ENCODE measurements around the gene C16orf95.

C16orf95 gene

GRCh38 chr16:87305505-87306391 is 11.4 kb downstream of the C16orf95 start:
- Histone ChIP-seq H3K27me3 (ENCODE audit: control insufficient read depth, insufficient read depth, low read length) (no peaks in the 10 kb centered on the region), H3K27ac (ENCODE audit: low read length) (no peak overlapping the region), H3K36me3 (ENCODE audit: control insufficient read depth, insufficient read depth, low read length) (no peaks in the 10 kb centered on the region), H3K9me3 (ENCODE audit: control insufficient read depth, insufficient read depth, low read length) (no peaks in the 10 kb centered on the region), H3K4me3 (ENCODE audit: low read length) (no peak overlapping the region), H3K4me1 (ENCODE audit: control insufficient read depth, insufficient read depth, low read length) (0 out of 2 replicates have a peak, but pooled peaks cover 1% of the 10 kb centered on the region)
- no CpG with 5 or more reads among the region's 30 CpGs for WGBS (ENCODE audit: insufficient coverage, insufficient read length)
- no peak for DNase-seq (ENCODE audit: low read depth, low spot score)

DNA sequence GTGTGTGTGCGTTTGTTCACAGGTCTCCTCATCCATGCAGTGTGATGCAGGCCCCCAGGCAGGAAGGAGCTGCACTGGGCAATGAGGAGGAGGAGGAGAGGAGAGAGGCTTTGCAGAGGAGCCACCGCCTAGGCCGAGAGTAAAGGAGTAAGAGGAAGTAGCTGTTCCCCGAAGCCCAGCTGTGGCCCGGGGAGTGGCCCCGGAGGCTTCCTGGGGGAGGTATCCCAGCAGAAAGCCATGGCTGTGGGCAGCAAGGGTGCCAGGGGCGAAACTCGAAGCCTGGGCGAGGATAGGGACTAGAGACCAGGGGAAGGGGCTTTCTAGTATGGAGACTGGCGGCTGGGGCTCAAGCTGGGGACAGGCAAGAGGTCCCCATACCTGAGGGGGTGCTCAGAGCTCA is 12.2 kb downstream of the C16orf95 start:
- H3K9me3 ChIP-seq (ENCODE audit: control insufficient read depth, insufficient read depth, low read length), result no peaks in the 10 kb centered on the region
- 0 out of 2 replicates have a peak, but pooled peaks cover 1% of the 10 kb centered on the region for H3K4me1 ChIP-seq (ENCODE audit: control insufficient read depth, insufficient read depth, low read length)
- H3K27ac ChIP-seq (ENCODE audit: low read length), result no peak overlapping the region
- no peaks in the 10 kb centered on the region for H3K36me3 ChIP-seq (ENCODE audit: control insufficient read depth, insufficient read depth, low read length)
- no peak for DNase-seq (ENCODE audit: low read depth, low spot score)
- H3K4me3 ChIP-seq (ENCODE audit: low read length), result no peak overlapping the region
- no peaks in the 10 kb centered on the region for H3K27me3 ChIP-seq (ENCODE audit: control insufficient read depth, insufficient read depth, low read length)
- WGBS (ENCODE audit: insufficient coverage, insufficient read length), result no CpG with 5 or more reads among the region's 10 CpGs

DNA sequence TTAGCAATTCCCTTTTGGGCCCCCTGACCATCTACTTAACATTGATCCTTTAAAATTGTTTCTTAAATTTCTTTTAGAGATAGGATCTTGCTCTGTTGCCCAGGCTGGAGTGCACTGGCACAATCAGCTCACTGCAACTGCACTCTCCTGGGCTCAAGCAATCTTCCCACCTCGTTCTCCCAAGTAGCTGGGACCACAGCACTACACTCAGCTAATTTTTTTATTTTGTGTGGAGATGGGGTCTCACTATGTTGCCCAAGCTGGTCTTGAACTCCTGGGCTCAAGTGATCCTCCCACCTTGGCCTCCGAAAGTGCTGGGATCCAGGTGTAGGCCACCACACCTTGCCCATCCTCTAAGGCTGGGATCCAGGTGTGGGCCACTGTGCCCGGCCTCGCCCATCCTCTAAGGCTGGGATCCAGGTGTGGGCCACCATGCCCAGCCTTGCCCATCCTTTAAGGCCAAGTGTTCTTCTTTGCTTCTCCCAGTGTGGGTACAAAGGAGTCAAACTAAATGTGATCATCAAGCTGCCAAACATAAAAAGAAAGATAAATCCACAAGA is 13.2 kb downstream of the C16orf95 start:
- Histone ChIP-seq H3K9me3 (ENCODE audit: control insufficient read depth, insufficient read depth, low read length) (no peaks in the 10 kb centered on the region), H3K27ac (ENCODE audit: low read length) (no peak overlapping the region), H3K4me1 (ENCODE audit: control insufficient read depth, insufficient read depth, low read length) (0 out of 2 replicates have a peak, but pooled peaks cover 1% of the 10 kb centered on the region), H3K4me3 (ENCODE audit: low read length) (no peak overlapping the region), H3K36me3 (ENCODE audit: control insufficient read depth, insufficient read depth, low read length) (no peaks in the 10 kb centered on the region), H3K27me3 (ENCODE audit: control insufficient read depth, insufficient read depth, low read length) (no peaks in the 10 kb centered on the region)
- no peak for DNase-seq (ENCODE audit: low read depth, low spot score)
- no CpG with 5 or more reads among the region's 4 CpGs for WGBS (ENCODE audit: insufficient coverage, insufficient read length)

DNA sequence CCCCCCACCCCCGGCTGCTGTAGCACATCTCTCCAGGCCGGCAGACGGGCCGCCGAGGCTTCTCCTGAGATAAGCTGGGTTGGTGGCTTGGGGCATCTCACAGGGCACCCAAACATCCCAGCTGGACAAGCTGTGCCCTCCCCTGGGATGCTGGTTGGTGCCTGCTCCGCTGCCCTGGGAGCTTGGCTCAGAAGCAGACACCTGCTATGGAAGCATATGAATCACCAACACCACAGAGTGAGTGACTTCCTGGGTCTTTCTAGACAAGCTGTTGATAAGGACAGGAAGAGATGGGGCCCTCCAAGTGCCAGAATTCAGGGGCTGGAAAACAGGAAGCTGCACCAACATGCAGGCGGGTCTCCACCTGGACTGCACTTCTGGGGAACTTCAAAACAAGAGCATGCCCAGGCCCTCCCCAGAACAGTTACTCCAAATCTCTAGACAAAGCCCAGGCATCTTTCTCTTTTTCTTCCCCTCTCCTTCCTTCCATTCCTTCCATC is 13.7 kb downstream of the C16orf95 start:
- Histone ChIP-seq H3K36me3 (ENCODE audit: control insufficient read depth, insufficient read depth, low read length) (no peaks in the 10 kb centered on the region), H3K4me1 (ENCODE audit: control insufficient read depth, insufficient read depth, low read length) (0 out of 2 replicates have a peak, but pooled peaks cover 1% of the 10 kb centered on the region), H3K27me3 (ENCODE audit: control insufficient read depth, insufficient read depth, low read length) (no peaks in the 10 kb centered on the region), H3K4me3 (ENCODE audit: low read length) (no peak overlapping the region), H3K9me3 (ENCODE audit: control insufficient read depth, insufficient read depth, low read length) (no peaks in the 10 kb centered on the region), H3K27ac (ENCODE audit: low read length) (no peak overlapping the region)
- no peak for DNase-seq (ENCODE audit: low read depth, low spot score)
- no CpG with 5 or more reads among the region's 7 CpGs for WGBS (ENCODE audit: insufficient coverage, insufficient read length)

- H3K4me1 ChIP-seq (ENCODE audit: control insufficient read depth, insufficient read depth, low read length), result no peaks in the 10 kb centered on the region
- H3K36me3 ChIP-seq (ENCODE audit: control insufficient read depth, insufficient read depth, low read length), result no peaks in the 10 kb centered on the region
- no CpG with 5 or more reads among the region's 13 CpGs for WGBS (ENCODE audit: insufficient coverage, insufficient read length)
- DNase-seq (ENCODE audit: low read depth, low spot score), result no peak
- no peaks in the 10 kb centered on the region for H3K27me3 ChIP-seq (ENCODE audit: control insufficient read depth, insufficient read depth, low read length)
- no peak overlapping the region for H3K27ac ChIP-seq (ENCODE audit: low read length)
- no peak overlapping the region for H3K4me3 ChIP-seq (ENCODE audit: low read length)
- H3K9me3 ChIP-seq (ENCODE audit: control insufficient read depth, insufficient read depth, low read length), result no peaks in the 10 kb centered on the region
These were observed 18.2 kb downstream of the C16orf95 start for GRCh38 chr16:87298857-87299465.

DNA sequence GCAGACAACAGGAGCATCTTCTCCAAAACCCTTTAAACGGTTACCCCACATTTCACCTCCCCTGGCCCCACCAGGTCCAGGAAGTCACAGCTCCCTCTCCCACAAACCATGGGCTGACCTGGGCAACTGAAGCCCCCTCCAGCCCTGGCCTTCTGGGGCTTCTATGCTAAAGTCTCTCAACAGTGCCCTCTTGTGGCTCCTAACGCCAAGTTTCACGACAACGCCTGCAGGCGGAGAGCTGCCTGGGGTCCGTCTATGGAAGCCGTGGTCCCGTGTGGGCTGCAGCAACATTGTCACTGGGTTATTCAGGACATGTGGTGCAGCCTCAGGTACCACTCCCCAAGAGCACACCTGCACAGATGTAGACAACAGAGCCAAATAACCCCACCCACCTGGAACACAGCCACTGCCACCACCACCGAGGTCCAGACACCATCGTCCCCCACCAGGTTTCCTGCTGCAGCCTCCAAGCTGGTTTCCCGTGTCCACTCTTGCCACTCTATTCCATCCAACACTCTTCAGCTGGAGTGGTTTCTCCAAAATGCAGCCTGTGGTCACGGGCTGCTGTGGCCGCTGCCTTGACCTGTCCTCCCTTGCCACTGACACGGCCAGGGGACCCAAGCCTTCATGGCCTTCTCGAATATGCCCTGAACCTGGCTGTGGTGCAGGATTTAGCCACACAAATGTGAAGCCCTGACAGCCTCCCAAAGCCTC is 19.1 kb downstream of the C16orf95 start:
- H3K27me3 ChIP-seq (ENCODE audit: control insufficient read depth, insufficient read depth, low read length), result no peaks in the 10 kb centered on the region
- no peaks in the 10 kb centered on the region for H3K4me1 ChIP-seq (ENCODE audit: control insufficient read depth, insufficient read depth, low read length)
- no CpG with 5 or more reads among the region's 15 CpGs for WGBS (ENCODE audit: insufficient coverage, insufficient read length)
- no peak overlapping the region for H3K27ac ChIP-seq (ENCODE audit: low read length)
- DNase-seq (ENCODE audit: low read depth, low spot score), result peak; percentile 55
- no peak overlapping the region for H3K4me3 ChIP-seq (ENCODE audit: low read length)
- no peaks in the 10 kb centered on the region for H3K9me3 ChIP-seq (ENCODE audit: control insufficient read depth, insufficient read depth, low read length)
- no peaks in the 10 kb centered on the region for H3K36me3 ChIP-seq (ENCODE audit: control insufficient read depth, insufficient read depth, low read length)

- Histone ChIP-seq H3K36me3 (ENCODE audit: control insufficient read depth, insufficient read depth, low read length) (no peaks in the 10 kb centered on the region), H3K27ac (ENCODE audit: low read length) (no peak overlapping the region), H3K4me1 (ENCODE audit: control insufficient read depth, insufficient read depth, low read length) (no peaks in the 10 kb centered on the region), H3K27me3 (ENCODE audit: control insufficient read depth, insufficient read depth, low read length) (no peaks in the 10 kb centered on the region), H3K4me3 (ENCODE audit: low read length) (no peak overlapping the region), H3K9me3 (ENCODE audit: control insufficient read depth, insufficient read depth, low read length) (no peaks in the 10 kb centered on the region)
- DNase-seq (ENCODE audit: low read depth, low spot score), result no peak
- no CpG with 5 or more reads among the region's 5 CpGs for WGBS (ENCODE audit: insufficient coverage, insufficient read length)
These were observed 19.8 kb downstream of the C16orf95 start for GRCh38 chr16:87297407-87297806.

- Histone ChIP-seq H3K4me1 (ENCODE audit: control insufficient read depth, insufficient read depth, low read length) (no peaks in the 10 kb centered on the region), H3K9me3 (ENCODE audit: control insufficient read depth, insufficient read depth, low read length) (no peaks in the 10 kb centered on the region), H3K27ac (ENCODE audit: low read length) (no peak overlapping the region), H3K36me3 (ENCODE audit: control insufficient read depth, insufficient read depth, low read length) (no peaks in the 10 kb centered on the region), H3K4me3 (ENCODE audit: low read length) (no peak overlapping the region), H3K27me3 (ENCODE audit: control insufficient read depth, insufficient read depth, low read length) (no peaks in the 10 kb centered on the region)
- DNase-seq (ENCODE audit: low read depth, low spot score), result no peak
- WGBS (ENCODE audit: insufficient coverage, insufficient read length), result no CpG with 5 or more reads among the region's 20 CpGs
These were observed 21.3 kb downstream of the C16orf95 start for GRCh38 chr16:87295661-87296531.

- no peaks in the 10 kb centered on the region for H3K27me3 ChIP-seq (ENCODE audit: control insufficient read depth, insufficient read depth, low read length)
- H3K27ac ChIP-seq (ENCODE audit: low read length), result no peak overlapping the region
- no peaks in the 10 kb centered on the region for H3K4me1 ChIP-seq (ENCODE audit: control insufficient read depth, insufficient read depth, low read length)
- DNase-seq (ENCODE audit: low read depth, low spot score), result no peak
- no CpG with 5 or more reads among the region's 4 CpGs for WGBS (ENCODE audit: insufficient coverage, insufficient read length)
- no peak overlapping the region for H3K4me3 ChIP-seq (ENCODE audit: low read length)
- no peaks in the 10 kb centered on the region for H3K9me3 ChIP-seq (ENCODE audit: control insufficient read depth, insufficient read depth, low read length)
- H3K36me3 ChIP-seq (ENCODE audit: control insufficient read depth, insufficient read depth, low read length), result no peaks in the 10 kb centered on the region
These were observed 21.9 kb downstream of the C16orf95 start for GRCh38 chr16:87295259-87295658.
